Measurements from ENCODE around the gene MED20. TPM values are rescaled to one million over a fixed set of nuclear protein-coding genes. Genes with fewer than 3 reads are reported as not detected.

The MED20 gene
- polyA plus RNA-seq, 1 of the 3 experiments (the other 2 are of a cell fraction), result 25.1 TPM

- TF ChIP-seq SMC3 (IDR thresholded peaks at IDR 0.05; ENCODE audit: low read depth, low read length) (no peak), TAF1 (IDR thresholded peaks at IDR 0.05; ENCODE audit: borderline replicate concordance, low read depth, low read length) (no peak), TEAD4 (IDR thresholded peaks at IDR 0.05; ENCODE audit: borderline replicate concordance, insufficient read depth) (no peak), FOXM1 (IDR thresholded peaks at IDR 0.05; ENCODE audit: low read depth) (no peak), NFIC (IDR thresholded peaks at IDR 0.05; ENCODE audit: borderline replicate concordance) (no peak), FOSL2 (IDR thresholded peaks at IDR 0.05; ENCODE audit: borderline replicate concordance, low read depth) (no peak), NRF1 (IDR thresholded peaks at IDR 0.05; ENCODE audit: low read depth, low read length) (no peak), MXI1 (IDR thresholded peaks at IDR 0.05; ENCODE audit: low read depth, low read length) (no peak)
These were observed 6.6 kb downstream of the MED20 start (continued) for GRCh38 chr6:41914343-41914742.

GRCh38 chr6:41909727-41910126, 11.2 kb downstream of the MED20 start:
- ChIA-PET POLR2A (no interaction called here), CTCF (interaction anchor here (1.3 kb wide), 1 partner anchor 12 kb away, joined by 9 read pairs; the partner anchor contains the start of genes BYSL and MED20)
- Histone ChIP-seq H3K36me3 (replicated peaks in 1 of 2; ENCODE audit: control insufficient read depth in 1 of 2, insufficient read depth in 2 of 2, low read length in 1 of 2) (peaks cover 34 to 54% of the 10 kb centered on the region in 2 experiments), H3K9me2 (no peaks in the 10 kb centered on the region), H2AFZ (ENCODE audit: low read depth) (no peak overlapping the region), H3K9me3 (no peaks in the 10 kb centered on the region), H3K4me2 (no peak overlapping the region), H3K9ac (no peak overlapping the region), H3K4me3 (ENCODE audit: low read depth in 2 of 2, low read length in 1 of 2) (no peak overlapping the region), H3F3A (replicated peaks; ENCODE audit: insufficient read depth) (no peaks in the 10 kb centered on the region), H3K4me1 (ENCODE audit: control insufficient read depth in 1 of 2, insufficient read depth in 2 of 2, low read depth in 1 of 2, low read length in 1 of 2) (no peaks in the 10 kb centered on the region), H4K20me1 (ENCODE audit: insufficient read depth) (no peaks in the 10 kb centered on the region), H3K27ac (ENCODE audit: low read depth in 2 of 2, low read length in 1 of 2) (no peak overlapping the region), H3K79me2 (ENCODE audit: insufficient read depth) (peaks cover 41% of the 10 kb centered on the region), H3K27me3 (ENCODE audit: insufficient read depth) (no peaks in the 10 kb centered on the region)
- TF ChIP-seq REST (IDR thresholded peaks at IDR 0.05; ENCODE audit: low read depth, low read length) (no peak), SIN3A (IDR thresholded peaks at IDR 0.05; ENCODE audit: borderline replicate concordance, low read depth, low read length) (no peak), SMC3 (IDR thresholded peaks at IDR 0.05; ENCODE audit: low read depth, low read length) (no peak), ELF1 (IDR thresholded peaks at IDR 0.05) (no peak), FOSL2 (IDR thresholded peaks at IDR 0.05; ENCODE audit: borderline replicate concordance, low read depth) (no peak), RXRA (IDR thresholded peaks at IDR 0.05; ENCODE audit: borderline replicate concordance, low read depth) (no peak)
- 100% methylated on average over 1 of the region's 1 CpG for WGBS (ENCODE audit: low lambda C conversion rate)
- DNase-seq, result no peak

Measured in SK-N-SH (cell line).